SKM-1 (cell line): ENCODE measurements around the gene TRIM9.
A peak's percentile ranks its signal among the peaks of the same experiment; 100 is the strongest.

Experiments
- DNase-seq: peaks from one replicate; lab custom pipeline; 2025; ENCODE audit not compliant: unreplicated experiment; lab: John Stamatoyannopoulos, UW

TRIM9 gene

DNA sequence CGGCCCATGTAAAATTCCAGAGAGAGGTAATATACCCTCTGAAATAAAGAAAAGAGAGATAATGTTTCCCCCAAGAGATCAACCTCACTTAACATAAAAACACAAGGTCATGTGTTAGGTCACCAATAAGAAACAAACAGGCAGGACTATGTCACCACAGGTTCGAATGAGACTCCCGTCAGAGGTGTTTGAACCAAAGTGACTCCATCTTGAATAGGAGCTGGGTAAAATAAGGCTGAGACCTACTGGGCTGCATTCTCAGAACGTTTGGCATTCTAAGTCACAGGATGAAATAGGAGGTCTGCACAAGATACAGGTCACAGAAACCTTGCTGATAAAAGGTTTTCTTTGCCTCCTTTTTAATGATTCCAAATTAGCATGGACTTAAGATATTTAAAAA is 157.1 kb downstream of the TRIM9 start:
- DNase-seq = no peak

DNA sequence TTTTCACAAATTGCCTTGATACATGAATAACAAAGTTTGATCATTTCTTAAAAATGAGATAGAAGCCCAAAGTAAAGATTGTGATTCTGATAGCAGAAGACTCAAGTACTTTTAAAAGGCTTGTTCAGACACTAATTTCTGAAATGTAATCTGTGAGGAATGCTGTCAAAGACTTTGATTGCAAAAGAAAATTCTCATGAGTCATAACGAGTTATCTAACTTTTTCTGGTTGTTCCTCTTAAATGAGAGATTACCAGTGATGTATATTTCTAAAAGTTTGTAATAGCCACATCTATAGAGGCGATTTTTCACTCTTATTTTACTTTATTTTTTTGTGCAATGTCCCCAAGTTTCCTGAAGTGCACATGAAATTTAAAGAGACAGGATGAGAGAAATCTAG is 157.6 kb downstream of the TRIM9 start:
- DNase-seq = peak; percentile 2

DNA sequence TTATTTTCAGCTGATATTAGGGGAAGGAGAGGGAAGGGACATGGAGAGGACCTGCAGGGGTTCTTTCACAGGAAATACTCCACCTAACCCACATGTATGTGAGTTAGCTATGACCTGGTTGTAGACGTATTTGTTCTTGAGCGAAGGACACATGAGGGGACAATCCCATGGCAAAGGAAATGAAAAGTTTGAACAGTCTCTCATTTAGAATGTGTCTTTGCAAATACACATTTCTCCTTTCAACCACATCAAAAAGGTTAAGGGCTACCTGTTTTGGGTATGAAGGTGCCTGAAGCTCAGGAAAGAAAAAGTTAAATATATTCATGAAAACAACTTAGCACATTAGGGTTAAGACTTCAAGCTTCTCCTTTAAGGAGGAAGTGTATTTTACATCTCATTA is 158.0 kb downstream of the TRIM9 start:
- DNase-seq = no peak

DNA sequence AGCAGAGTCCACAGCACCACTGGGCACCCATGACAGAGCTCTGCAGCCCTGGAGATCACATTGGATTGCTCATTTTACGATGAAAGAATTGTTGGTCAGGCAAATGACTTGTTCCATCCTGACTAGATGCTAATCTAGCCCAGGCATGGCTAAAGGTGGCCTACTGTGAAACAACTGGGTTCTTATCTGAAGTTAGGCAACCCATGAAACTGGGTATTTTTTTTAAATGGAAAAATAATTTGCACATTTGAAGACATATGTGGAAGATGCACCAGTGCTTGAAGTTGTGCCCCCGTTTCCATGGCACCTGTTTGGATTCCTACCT is 158.9 kb downstream of the TRIM9 start:
- DNase-seq = no peak

GRCh38 chr14:50935126-50936015 is 159.5 kb downstream of the TRIM9 start:
- no peak for DNase-seq

DNA sequence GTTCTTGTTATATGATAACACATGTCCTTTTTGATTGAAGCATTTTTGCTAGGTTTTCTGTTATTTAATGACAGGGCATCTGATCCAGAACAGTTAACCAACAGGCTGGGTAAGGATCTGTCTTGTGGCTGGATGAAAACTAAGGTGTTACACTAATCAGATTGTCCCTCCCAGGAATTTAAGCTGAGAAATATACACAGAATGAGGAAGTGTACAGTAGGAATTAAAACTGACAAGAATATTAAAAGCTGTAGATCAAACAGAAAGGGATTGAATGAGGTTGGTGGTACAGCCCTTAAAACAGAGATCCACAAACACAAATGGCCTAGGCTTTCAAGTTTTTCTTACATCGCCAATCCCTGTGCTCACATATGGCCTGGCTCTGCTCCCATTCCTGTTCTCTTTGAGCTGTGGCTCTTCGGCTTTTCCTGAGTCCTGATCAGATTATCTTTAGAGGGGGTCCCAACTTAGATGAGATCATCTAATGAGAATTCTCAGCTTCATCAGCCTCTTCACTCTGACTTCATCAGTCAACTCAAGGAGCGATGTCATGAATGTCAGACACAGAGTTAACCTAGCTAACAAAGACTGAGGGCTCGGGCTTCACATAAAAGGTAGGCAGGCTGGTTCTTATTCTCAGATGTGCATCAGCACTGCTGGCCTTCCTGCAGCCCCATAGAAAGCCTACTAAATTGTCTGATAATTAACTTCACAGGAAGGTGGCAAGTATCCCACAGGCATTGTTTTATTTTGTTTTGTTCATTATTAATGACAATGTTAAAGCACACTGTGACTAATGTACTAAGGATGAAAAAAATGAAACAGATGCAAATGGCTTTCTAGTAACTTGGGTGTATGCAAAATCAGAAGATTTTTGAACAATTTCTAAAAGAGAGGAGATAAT is 162.1 kb downstream of the TRIM9 start:
- DNase-seq = no peak

DNA sequence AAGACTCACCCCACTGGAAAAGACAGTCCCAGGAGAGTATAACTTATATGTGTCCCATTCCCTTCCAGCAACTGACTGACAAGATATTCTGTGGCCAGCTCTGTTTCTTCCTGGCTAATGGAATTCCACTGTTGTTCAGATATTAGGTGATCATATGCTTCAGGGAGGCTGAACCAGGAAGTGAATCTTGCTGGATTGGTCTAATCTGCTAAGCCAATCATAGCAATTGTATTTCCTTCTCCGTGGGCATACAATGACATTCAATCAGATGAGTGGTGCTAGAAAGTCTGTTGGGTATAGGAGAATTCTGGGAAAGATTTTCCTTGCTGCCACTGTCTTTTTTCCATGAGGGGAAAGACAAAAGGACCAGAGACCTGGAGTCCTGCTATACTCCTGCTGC is 162.7 kb downstream of the TRIM9 start:
- DNase-seq = no peak

DNA sequence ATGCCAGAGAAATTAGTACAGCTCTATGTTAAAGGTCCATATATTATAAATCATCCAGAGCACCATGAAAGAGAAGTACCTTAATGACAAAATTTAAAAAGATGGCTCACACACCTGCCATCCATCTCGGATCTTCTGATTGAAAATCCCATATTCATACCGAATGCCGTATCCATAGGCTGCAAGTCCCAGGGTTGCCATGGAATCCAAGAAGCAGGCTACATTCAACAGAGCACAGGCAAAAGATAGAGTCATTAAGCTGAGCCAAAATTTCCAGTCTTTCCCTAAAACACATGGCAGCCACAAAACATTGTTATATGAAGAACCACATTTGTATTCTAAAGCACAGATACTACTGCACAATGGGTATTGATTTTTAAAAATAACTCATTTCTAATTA is 163.3 kb downstream of the TRIM9 start:
- DNase-seq = no peak

- no peak for DNase-seq
These were observed 165.4 kb downstream of the TRIM9 start for GRCh38 chr14:50929506-50929905.

GRCh38 chr14:50928002-50928635 is 166.8 kb downstream of the TRIM9 start:
- peak; percentile 69 for DNase-seq

DNA sequence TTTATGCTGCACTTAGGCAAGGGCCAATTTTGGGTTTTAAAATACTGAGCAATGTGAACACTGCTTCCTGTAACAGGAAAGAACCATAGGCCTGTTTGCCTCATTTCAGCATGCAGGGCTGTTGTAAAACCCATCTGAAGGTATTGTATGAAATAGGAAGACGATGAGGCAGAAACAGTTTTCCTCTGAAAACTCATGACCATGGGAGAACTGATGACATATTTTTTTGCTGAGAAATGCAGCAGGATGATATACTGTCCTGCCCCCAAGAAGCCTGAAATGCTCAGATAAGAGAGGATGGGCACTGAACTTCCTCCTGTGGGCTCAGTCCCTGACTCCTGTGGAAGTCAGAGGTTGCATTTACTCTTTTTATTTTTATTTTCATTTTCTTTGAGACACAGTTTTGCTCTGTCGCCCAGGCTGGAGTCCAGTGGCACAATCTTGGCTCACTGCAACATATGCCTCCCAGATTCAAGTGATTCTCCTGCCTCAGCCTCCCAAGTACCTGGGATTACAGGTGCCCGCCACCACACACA is 168.0 kb downstream of the TRIM9 start:
- DNase-seq = peak; percentile 30
